T-helper 9 cell (primary cell): ENCODE measurements around the gene ANKRD12.

Source experiments
- DNase-seq: peaks from one replicate; pipeline ENCODE4 v3.0.0-alpha.2; 2020

Gene ANKRD12

DNA sequence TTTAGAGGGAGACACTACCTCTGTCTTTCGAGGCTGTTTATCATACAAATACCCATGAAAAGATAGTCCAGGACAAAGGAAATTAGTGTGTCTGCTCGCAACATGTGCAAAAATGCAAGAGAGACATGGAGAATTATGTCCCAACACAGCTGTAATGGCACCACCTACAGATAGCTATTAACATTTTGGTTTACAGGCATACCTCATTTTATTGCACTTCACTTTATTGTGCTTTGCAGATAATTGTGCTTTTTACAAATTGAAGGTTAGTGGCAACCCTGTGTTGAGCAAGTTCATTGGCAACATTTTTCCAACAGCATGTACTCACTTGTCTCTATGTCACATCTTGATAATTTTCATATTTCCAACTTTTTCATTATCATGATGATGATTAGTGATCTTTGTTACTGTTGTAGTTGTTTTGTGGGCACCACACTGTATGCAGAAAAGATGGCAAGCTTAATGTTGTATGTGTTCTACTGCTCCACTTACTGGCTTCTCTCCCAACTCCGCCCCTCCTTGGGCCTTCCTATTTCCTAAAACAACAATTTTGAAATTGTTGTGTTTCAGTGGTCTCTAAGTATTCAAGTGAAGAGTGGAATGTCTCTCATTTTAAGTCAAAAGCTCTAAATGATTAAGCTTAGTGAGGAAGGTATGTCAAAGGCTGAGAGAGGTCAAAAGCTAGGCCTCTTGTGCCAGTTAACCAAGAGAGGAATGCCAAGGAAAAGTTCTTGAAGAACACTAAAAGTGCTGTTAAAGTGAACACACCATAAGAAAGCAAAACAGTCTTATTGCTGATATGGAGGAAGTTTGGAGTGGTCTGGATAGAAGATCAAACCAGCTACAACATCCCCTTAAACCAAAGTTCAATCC lies 52.0 kb downstream of the ANKRD12 start:
- DNase-seq = no peak

DNA sequence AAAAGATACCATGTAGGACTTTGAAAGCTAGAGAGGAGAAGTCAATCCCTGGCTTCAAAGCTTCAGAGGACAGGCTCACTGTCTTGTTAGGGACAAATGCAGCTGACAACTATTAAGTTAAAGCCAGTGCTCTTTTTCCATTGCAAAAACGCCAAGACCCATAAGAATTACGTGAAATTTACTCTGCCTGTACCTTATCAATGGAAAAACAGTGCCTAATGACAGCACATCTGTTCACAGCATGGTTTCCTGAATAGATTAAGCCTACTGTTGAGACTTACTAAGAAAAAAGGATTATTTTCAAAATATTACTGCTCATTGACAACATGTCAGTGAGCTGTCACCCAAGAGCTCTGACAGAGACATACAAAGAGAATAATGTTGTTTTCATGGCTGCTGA lies 52.9 kb downstream of the ANKRD12 start:
- DNase-seq = no peak

DNA sequence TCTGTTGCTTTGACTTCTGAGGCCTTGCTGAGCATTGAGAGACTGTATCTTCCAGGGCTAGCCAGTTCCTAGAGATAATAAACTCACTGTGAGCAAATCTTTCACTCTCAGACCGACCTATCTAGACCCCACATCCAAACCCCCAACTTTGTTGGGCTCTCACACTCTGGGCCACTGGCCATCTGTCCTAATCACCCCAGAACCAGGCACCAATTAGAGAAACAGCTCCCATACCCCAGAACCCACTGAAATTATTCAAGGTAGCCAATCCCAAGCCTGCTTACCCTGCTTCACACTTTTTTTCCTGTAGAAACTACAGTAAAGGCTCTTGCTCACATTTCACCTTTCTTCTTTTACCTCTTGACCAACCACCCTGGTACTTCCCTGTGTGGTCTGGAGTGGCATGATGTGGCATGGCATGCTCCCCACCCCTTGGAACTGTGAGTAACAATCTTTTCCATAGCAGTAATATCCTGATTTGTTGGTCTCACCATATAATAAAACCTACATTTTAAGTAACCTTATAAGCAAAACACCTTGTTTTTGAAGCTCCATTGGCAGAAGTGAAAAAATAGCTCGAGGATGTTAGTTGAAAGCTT lies 55.2 kb downstream of the ANKRD12 start:
- no peak for DNase-seq

DNA sequence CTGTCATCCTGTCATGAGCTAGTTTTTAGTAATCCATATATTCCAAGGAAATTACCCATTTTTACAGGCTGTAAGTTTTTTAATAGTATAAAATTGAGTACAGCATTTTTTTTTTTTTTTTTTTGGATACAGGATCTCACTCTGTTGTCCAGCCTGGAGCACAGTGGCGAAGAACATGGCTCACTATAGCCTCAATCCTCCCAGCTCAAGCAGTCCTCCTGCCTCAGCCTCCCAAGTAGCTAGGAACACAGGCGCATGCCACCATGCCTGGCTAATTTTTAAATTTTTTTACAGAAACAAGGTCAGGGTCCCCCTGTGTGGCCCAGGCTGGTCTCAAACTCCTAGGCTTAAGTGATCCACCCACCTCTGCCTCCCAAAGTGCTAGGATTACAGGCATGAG lies 56.5 kb downstream of the ANKRD12 start:
- DNase-seq = no peak

DNA sequence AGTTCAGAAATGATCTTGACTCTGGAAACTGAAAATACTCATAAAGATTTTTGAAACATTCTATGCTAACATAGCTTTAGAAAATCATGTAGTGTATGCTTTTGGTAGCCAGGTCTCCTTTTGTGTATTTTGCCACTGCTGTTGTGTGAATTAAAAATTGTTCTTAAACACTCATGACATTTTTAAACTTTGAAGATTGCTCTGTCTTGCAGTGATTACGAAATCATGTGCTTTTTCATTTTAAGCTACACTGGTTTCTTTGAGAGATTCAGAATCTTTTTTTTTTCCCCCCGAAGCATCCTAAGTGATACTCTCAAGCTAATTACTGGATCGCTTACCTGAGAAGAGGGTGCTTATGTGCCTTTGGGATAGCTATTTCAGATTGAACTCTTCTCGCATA lies 60.0 kb downstream of the ANKRD12 start:
- no peak for DNase-seq

DNA sequence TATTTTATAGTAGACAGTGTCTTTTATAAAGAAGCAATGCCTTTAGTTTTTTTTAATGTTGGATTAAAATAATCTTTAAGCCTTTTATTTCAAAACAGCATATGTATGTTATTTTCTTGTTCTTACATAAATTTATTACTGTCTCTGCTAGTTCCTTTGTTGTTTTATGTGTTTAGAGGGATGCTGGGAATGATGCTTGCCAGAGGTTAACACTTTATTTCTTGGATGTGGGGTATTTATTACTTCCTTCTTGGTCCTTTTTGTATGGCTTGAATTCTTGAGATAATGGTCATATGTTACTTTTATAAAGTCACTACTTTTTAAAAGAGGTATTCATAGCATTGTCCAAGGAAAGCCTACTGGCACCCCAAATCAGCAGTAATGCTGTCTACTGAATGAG lies 63.1 kb downstream of the ANKRD12 start:
- DNase-seq = no peak

DNA sequence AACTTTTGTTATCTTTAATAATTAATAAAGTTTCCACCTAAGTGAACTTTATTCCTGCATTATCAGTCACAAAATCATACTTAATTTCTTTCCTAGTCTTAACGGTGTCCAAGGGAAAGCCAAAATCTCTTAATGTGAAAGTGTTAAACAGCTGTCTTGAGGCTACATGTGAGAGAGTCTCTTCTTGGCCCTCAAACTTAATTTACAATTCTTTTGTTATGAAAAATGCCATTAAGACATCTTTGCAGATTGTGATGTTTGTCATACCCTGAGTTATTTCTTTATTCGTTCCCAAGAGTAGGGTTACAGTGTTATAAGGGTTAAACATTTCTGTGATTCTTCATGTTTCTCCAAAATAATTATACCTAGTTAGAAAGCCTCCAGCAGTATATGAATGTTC lies 64.6 kb downstream of the ANKRD12 start:
- DNase-seq = no peak

DNA sequence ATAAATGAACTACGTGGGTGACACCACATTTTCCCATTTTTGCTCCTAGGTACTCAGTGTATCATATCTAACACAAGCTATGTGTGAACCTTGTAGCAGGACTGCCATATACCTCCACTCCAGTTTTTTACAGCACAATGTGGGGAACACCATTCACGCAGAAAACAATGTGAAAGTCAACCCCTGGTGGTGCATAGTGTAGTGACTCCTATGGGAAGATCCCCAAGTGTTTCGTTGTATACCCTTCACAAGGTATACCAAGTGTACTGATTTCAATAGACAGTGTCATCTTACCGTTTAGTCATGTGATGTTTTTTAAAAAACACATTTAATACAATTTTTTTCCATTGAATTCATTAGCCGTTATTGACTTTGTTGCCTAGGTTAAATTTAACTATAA lies 68.1 kb downstream of the ANKRD12 start:
- no peak for DNase-seq

DNA sequence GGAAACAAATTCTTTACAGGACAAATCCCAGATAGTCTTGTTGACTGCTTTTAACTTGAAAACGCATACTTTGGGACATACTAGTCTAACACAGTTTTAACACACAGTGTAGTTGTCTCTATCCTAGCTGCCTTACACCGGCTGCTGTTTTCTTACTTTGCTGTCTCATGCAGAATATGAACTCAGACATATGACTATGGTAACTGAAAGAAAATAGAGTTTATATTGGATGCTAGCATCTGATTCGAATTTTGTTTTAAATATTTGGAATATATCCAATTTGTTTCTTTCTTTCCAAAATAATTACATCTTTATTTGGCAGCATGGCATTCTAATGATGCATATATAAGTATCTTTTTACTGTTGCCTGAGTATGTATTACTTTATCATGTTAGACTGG lies 69.8 kb downstream of the ANKRD12 start:
- DNase-seq = no peak

DNA sequence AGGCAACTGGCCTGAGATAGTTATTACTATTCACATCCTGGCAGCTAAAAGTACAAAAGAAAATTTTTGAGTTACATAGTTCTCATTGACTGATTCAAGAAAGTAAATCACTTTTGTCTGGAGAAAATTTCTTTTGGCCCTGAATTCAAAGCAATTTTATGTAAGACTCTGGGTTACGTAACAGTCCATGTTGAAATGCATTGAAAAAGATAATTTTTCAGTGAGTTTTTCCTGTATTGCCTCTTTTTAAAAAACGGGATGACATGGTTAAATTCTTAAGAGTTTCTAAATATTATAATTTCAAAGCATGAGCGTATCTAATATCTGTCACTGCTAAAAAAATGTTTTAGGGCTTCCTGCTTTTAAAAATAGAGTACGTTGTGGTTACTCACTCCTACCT lies 72.7 kb downstream of the ANKRD12 start:
- DNase-seq = no peak

DNA sequence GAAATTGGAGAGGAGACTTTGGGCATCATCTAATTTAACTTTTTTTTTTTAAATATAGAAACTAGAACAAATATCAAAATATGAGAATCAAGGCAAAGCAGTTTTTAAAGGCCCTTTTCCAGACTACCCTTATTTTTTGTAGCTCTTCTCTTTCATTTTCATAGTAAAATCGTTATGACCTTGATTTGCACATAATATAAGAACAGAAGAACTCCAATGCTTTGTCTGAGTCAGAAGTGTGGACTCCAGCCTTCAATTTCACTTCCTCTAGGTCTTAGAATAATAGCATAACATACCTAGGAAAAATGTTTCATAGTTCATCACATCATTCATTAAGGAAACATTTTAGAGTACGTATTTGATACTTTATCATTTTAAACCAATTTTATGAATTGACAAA lies 74.4 kb downstream of the ANKRD12 start:
- DNase-seq = no peak

DNA sequence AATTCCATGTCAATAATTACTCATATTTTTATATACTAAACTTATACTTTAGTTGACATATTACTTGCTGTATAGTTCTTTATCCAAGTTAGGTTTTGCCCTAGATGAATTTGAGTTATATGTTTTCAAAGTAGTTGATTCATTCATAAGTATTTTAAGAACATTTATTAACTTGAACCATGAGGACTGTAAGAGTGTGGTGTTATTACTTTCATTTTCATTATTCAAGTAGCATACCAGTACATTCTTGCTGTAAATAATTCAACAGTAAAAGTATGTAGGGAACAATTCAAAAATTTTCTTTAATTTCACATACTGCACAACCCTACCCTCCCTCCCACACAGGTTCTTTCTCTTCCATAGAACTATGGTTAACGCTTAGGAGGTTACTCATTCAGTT lies 75.4 kb downstream of the ANKRD12 start:
- no peak for DNase-seq

DNA sequence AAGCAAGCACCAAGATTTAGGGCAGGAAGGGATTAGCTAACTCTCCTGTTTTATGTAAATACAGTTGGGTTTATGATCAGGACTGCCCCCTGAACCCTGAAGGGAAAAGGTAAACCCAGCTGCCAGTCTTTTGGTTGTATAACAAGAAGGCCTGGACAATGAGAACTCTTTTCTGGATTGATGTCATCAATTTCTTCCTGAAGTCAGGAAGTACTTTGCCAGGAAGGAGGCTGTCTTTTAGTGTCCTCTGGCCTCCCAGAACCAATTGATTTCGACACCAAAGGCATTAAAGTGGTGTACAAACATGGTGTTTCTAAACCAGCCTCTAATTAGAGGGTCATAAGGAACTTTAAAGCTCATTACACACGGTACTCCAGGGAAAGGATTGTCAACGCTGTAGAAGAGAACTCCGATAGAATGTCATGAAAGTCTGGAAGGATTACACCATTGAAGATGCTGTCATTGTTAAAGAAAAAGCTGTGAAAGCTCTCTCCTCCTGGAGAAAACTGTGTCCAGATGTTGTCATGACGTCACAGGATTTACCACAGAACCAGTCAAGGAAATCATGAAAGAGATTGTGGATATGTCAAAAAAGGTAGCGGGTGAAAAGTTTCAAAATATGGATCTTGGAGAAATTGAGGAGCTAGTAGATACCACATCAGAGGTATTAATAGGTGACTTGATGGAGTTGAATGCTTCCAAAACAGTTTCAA lies 78.8 kb downstream of the ANKRD12 start:
- DNase-seq = no peak

DNA sequence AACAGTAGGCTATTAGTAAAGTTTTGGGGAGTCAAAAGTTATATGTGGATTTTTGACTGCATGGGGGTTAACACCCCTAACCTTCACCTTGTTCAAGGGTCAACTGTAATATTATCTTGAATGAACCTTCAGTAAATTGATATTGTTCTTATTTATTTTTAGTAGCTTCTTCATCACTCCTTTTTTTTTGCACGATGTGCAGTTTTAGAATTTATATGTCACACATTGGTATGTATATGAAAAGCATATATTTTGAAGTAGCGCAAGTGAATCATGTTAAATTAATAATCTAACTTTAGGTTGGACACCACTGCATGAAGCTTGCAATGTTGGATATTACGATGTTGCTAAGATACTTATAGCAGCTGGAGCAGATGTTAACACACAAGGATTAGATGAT lies 79.9 kb downstream of the ANKRD12 start:
- DNase-seq = no peak

DNA sequence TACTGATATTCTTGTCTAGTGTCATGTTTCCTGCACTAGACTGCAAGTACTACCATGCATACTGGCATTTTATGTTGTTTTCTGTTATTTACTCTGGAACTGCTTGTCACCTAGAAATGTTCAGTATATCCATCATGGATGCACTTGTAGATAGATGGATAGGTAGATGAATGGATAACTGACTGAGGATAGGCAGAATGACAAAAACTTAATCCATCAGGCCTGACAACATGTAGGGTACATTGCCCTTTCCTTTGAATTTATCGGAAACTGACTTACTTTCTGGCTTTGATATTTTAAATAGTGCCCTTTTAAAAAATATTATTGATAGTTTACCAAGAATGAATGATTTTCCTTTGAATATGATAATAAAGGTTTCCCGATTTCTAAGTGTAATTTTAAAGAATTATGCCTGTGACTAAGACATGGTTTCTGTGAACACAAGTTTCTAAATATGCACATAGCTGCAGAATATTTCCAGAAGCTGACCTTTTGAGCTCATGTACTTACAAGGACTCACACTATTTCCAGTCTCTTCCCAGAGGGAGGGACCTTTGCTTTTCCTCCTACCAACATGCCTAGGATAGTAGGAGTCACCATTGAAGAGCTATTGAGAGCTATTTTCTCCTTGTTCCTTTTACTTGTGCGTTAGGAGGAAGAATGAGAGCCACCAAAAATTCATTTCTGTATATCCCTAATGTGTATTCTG lies 81.3 kb downstream of the ANKRD12 start:
- DNase-seq = no peak

DNA sequence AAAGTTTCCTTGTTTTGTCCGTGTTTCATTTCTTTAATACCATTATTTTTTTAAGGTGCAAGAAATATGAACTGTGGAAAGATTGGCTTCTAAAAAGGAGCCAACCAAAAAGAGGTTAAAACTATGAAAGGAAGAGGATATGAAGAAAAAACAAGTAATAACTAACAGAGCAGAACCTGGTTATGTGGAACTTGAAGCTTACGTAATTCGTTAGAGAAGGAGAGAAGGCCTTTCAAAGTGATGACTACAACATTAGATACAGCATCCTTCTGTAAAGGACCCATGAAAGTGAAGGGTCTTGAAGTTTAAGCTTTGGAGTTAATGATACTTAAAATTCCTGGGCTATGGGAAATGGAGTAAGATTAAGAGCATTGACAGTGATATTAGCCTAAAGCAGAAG lies 84.5 kb downstream of the ANKRD12 start:
- no peak for DNase-seq

DNA sequence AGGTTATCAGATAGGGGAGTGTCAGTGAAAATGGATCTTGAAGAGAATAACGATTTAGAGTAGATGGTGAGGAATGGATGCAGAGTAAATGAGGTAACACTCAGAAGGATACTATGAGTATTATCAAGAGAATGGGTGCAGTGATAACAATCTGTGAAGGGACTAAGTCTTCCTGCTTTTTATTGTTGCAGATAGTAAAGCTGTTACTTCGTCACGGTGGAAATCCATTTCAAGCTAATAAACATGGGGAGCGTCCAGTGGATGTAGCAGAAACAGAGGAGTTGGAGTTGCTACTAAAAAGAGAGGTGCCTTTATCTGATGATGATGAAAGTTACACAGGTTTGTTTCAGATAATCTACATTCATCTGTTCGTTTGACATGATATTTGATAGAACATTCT lies 85.1 kb downstream of the ANKRD12 start:
- no peak for DNase-seq

DNA sequence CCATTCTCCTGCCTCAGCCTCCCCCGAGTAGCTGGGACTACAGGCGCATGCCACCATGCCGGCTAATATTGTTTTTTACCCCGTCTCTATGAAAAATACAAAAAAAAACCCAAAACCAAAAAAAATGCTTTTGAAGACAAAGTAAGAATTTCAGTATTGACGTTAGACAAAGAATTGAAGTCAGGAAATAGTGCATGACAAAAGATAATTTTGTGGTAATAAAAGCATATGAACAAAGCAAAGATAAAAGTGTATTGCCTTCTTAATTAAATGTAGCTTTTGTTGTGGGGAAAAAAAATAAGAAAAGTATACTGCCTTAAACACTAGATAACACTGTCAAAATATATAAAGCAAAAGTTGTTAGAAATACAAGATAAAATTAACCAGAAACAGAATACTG lies 86.8 kb downstream of the ANKRD12 start:
- no peak for DNase-seq

DNA sequence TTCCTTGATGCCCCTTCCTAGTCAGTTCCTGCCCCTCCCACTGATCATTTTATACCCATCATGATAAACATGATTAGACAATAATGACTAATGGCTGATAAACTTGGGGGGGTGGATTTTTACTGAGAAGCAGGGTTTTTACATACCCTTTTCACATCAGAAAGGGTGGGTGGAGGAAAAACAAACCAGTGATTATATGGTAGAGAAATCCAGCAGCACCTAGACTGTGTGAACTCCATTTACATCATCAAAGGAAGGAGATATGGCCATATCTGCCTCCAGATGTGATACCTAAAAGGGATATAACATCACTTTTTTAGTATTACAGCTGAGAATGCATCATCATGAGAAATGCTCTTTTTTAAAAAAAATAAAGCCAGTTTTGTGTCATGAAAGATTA lies 89.9 kb downstream of the ANKRD12 start:
- DNase-seq = no peak

DNA sequence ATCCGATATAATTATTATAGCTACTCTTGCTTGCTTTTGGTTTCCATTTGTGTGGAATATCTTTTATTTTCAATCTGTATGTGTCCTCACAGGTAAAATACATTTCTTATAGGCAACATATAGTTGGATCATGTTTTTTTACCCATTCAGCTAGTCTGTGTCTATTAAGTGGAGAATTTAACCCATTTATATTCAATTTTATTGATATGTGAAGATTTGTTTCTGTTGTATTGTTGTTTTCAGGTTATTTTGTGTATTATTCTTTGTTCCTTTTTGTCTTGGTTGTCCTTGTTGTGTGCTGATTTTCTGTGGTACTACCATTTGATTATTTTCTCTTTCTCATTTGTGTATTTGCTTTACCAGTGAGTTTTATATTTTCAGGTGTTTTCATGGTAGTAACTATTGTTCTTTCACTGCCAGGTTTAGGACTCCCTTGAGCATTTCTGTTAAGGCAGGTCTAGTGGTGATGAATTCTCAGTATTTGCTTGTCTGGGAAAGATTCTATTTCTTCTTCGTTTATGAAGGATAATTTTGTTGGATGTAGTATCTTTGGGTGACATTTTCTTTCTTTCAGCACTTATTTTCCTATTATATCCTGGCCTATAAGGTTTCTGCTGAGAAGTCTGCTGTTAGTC lies 95.4 kb downstream of the ANKRD12 start:
- no peak for DNase-seq

DNA sequence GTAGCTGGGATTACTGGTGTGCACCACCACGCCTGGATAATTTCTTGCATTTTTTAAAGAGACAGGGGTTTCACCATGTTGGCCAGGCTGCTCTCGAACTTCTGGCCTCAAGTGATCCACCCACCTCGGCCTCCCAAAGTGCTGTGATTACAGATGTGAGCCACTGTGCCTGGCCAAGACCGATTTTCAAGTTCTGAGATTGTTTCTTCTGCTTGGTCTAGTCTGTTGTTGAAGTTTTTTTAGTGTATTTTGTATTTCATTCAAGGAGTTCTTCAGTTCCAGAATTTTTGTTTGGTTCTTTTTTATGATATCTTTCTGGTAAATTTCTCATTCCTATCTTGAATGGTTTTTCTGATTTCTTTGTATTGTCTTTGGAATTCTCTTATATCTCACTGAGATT lies 96.4 kb downstream of the ANKRD12 start:
- no peak for DNase-seq

DNA sequence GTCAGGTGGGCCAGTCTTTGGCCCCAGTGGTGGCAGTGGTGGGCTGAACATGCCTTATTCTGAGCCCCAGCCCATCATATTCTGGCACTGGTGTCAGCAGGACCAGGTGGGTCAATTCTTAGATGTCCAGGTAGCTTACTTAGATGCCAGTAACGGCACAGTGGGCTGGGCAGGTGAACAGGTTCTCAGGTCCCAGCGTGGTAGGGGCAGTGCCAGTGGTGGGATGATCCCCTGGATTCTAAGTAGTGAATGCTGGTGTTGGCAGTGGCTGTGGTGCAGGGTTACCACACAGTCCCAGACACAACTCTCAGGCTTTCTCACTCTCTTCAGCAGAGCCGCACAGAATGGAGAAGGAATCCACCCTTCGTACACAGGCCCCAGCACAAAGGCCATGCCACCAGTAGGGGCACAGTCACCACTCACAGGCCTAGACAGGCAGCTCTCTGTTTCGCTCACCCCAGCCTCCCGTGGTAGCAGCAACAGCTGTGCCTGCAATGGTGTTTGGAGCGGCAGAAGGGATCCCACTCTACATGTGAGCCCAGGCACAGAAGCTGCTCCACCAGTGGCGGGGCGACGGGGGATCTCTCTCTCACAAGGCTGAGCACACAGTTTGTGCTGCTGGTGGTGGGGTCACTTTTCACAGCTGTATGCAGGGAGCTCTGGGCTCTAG lies 97.3 kb downstream of the ANKRD12 start:
- no peak for DNase-seq
